HPDE6-E6E7 (cell line): ENCODE results near the gene SPEM3.
A peak's percentile ranks its signal among the peaks of the same experiment; 100 is the strongest.
"Not testable (repeated sequence)": the region's sequence is repeated elsewhere in the genome, so short reads cannot be mapped to it uniquely, and the experiment has no call there.

Experiments
- DNase-seq: peaks from one replicate; pipeline ENCODE4 v3.0.0; 2011; ENCODE audit warnings: missing footprints; ENCODE audit errors: extremely low spot score

Gene SPEM3

GRCh38 chr17:7471729-7472128 lies 43.1 kb downstream of the SPEM3 start:
- DNase-seq, result no peak

GRCh38 chr17:7474767-7475166 lies 46.1 kb downstream of the SPEM3 start:
- not testable (repeated sequence) for DNase-seq

- no peak for DNase-seq
Measured at GRCh38 chr17:7475764-7476422, 47.2 kb downstream of the SPEM3 start.

GRCh38 chr17:7476494-7476893 lies 47.8 kb downstream of the SPEM3 start:
- no peak for DNase-seq

- no peak for DNase-seq
Measured at GRCh38 chr17:7476951-7477350, 48.3 kb downstream of the SPEM3 start.

- DNase-seq, result peak; percentile 62
Measured at GRCh38 chr17:7477392-7478275, 49.0 kb downstream of the SPEM3 start.

- DNase-seq, result peak; percentile 38
Measured at GRCh38 chr17:7478276-7479212, 49.9 kb downstream of the SPEM3 start.

GRCh38 chr17:7479213-7480088 lies 50.8 kb downstream of the SPEM3 start, which contains the start of gene ZBTB4:
ZBTB4 (minus strand) TSS chr17:7479631; CDS start chr17:7466801, 12,830 bp downstream.
- DNase-seq, result no peak

GRCh38 chr17:7480089-7480384 lies 51.4 kb downstream of the SPEM3 start:
- DNase-seq, result no peak

GRCh38 chr17:7481275-7481674 lies 52.6 kb downstream of the SPEM3 start, which contains the start of gene SLC35G6:
SLC35G6 (plus strand) TSS chr17:7481446; CDS start chr17:7481517, 71 bp downstream.
- not testable (repeated sequence) for DNase-seq

GRCh38 chr17:7481842-7482741 lies 53.4 kb downstream of the SPEM3 start:
- not testable (repeated sequence) for DNase-seq
